T-helper 9 cell (primary cell): ENCODE results near the gene MAK.
A peak's percentile ranks its signal among the peaks of the same experiment; 100 is the strongest.
"Not testable (repeated sequence)": the region's sequence is repeated elsewhere in the genome, so short reads cannot be mapped to it uniquely, and the experiment has no call there.

Experiments
- DNase-seq: peaks from one replicate; pipeline ENCODE4 v3.0.0-alpha.2; 2020

Gene MAK

DNA sequence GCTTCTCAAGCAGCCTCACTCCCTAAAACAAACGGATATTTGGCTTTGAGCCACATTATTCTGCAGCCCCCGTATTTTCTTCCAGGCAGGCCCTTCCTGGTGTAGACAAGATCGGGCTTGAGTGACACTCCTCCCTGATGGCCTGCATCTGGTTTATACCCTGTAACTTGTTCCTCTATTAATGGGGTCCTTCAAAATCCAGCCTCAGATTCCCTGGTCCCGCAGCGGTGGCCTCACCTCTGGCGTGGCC, 115.8 kb downstream of the MAK start:
- DNase-seq, result no peak

DNA sequence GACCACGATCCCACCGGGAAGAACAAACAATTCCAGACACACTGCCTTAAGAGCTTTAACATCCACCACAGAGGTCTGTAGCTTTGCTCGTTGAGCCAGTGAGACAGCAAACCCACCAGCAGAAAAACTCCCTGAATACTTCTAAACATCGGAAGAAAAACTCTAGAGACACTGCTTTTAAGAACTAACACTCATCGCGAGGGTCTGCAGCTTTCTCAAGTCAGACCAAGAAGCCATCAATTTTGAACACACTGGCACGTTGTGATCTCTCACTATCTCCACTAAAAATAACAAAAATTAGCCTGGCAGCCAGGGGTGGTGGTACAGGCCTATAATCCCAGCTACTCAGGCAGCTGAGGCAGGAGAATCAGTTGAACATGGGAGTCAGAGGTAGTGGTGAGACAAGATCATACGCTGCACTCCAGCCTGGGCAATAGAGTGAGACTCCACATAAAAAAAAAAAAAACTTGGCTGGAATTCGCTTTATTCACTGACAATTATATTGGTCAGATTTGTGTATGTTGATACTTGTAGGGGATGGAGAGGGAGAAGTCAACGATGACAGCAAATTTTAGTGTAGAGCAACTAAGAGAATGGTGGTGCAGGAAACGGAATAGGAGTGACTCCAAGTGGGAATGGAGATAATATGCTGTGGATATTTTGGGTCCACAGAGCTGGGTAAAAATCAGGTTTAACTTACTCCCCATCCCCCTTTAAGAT, 116.3 kb downstream of the MAK start:
- DNase-seq, result no peak

DNA sequence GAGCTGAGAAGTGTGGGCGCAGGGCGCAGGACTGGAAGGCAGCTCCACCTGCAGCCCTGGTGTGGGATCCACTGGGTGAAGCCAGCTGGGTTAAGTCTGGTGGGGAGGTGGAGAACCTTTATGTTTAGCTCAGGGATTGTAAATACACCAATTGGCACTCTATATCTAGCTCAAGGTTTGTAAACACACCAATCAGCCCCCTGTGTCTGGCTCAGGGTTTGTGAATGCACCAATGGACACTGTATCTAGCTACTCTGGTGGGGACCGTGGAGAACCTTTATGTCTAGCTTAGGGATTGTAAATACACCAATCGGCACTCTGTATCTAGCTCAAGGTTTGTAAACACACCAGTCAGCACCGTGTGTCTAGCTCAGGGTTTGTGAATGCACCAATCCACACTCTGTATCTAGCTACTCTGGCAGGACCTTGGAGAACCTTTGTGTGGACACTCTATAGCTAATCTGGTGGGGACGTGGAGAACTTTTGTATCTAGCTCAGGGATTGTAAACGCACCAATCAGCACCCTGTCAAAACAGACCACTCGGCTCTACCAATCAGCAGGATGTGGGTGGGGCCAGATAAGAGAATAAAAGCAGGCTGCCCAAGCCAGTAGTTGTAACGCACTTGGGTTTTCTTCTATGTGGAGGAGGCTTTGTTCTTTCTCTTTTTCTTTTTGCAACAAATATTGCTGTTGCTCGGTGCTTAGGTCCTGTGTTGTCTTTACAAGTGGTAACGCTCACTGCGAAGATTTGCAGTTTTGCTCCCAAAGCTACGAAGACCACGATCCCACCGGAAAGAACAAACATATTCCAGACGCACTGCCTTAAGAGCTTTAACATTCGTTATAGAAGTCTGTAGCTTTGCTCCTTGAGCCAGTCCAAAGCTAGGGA, 117.1 kb downstream of the MAK start:
- DNase-seq, result not testable (repeated sequence)

DNA sequence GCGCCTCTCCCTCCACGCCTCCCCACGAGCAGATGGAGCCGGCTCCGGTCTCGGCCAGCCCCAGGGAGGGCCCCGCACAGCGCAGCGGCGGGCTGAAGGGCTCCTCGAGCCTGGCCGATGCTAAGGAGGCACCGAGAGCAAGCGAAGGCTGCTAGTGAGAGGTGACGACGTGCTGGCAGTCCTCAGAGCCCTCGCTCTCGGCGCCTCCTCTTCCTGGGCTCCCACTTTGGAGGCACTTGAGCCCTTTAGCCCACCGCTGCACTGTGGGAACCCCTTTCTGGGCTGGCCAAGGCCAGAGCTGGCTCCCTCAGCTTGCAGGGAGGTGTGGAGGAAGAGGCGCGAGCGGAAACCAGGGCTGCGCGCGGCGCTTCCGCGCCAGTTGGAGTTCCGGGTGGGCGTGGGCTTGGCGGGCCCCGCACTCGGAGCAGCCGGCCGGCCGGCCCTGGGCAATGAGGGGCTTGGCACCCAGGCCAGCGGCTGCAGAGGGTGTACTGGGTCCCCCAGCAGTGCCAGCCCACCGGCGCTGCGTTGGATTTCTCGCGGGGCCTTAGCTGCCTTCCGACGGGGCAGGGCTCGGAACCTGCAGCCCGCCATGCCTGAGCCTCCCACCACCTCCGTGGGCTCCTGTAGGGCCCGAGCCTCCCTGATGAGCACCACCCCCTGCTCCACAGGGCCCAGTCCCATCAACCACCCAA, 117.9 kb downstream of the MAK start:
- DNase-seq, result peak; percentile 46

DNA sequence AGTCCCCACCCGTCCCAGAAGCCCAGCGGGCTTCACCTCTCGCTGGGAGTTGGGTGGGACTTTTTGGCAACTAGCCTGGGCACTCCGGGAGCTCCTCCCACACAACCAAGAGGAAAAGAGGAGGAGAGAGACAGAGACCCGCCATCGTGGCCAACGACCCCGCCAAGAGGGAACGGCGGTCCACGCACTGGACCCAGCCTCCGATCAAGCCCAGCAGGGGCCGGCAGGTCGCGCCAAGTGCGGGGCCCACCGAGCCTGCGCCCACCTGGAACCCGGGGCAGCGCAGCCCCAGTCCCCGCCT, 118.4 kb downstream of the MAK start:
- no peak for DNase-seq

DNA sequence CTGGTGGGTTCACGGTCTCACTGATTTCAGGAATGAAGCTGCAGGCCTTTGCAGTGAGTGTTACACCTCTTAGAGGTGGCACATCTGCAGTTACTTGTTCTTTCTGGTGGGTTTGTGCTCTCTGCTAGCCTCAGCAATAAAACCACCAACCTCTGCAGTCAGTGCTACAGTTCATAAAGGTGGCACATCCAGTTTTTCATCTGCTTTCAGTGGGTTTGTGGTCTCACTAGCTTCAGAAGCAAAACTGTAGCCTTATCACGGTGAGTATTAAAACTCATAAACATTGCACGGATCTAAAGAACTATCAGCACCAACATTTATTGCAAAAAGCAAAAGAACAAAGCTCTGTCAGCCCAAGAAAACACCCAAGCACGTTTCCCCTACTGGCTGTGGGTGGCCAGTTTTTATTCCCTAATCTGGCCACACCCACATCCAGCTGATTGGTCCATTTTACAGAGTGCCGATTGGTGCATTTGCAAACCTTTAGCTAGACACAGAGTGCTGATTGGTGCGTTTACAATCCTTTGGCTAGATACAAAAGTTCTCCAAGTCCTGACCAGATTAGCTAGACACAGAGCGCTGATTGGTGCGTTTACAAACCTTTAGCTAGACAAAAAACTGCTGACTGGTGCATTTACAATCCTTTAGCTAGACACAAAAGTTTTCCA, 118.9 kb downstream of the MAK start:
- no peak for DNase-seq

DNA sequence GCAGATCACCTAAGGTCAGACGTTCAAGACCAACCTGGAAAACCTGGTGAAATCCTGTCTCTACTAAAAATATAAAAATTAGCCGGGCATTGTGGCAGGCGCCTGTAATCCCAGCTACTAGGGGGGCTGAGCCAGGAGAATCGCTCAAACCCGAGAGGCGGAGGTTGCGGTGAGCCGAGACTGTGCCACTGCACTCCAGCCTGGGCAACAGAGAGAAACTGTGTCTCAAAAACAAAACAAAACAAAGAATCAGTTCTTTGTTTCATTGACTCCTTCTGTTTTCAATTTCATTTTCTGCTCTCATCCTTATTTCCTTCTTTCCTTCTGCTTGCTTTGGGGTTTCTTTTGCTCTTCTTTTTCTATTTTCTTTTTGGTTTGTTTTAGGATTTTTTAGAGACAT, 124.4 kb downstream of the MAK start:
- DNase-seq, result no peak
